ENCODE data around the gene CHRD.
"Not testable (repeated sequence)": the region's sequence is repeated elsewhere in the genome, so short reads cannot be mapped to it uniquely, and the experiment has no call there.

The CHRD gene

DNA sequence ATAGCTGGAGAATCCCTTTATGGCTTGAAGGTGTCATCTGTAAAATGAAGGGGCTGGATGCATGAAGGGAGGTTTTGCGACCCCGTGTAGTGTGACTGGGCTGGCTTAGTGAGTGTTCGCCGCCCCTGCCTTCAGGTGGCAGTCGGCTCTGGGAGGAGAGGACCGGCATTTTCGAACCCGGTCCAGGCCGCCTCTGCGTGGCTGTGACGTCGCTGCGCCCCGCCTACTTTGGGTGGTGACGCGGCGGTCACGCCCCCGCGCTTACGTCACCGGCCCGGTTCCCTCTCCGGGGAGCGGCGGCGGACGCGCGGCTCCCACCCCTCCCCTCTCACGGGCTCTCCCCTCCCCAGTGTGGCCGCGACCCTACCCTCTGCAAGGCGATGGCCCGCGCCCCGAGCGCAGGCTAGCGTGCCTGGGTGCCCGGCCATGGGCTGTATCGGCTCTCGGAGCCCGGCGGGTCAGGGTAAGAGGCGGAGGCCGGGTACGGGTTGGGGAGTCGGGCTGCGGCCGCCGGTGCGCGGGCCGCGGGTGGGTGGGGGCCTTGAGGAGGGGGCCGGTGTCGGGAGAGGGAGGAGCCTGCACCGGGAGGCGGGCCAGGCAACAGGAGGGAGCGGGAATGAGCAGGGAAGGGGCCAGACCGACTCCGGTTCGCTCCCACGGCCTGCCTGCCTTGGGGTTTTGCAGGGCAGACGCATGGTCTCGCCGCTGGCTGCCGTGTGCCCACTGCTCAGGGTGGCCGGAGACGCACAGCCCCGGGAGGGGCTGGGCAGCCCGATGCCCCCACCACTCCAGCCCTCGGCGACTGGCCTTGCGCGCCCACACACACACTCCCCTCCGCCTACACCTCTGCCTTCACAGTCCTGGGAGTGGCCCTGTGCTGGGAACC lies 44.0 kb upstream of the CHRD start:
- H3K4me3 ChIP-seq (ENCODE audit: low read depth, low read length), result peak overlapping the region; percentile 66

DNA sequence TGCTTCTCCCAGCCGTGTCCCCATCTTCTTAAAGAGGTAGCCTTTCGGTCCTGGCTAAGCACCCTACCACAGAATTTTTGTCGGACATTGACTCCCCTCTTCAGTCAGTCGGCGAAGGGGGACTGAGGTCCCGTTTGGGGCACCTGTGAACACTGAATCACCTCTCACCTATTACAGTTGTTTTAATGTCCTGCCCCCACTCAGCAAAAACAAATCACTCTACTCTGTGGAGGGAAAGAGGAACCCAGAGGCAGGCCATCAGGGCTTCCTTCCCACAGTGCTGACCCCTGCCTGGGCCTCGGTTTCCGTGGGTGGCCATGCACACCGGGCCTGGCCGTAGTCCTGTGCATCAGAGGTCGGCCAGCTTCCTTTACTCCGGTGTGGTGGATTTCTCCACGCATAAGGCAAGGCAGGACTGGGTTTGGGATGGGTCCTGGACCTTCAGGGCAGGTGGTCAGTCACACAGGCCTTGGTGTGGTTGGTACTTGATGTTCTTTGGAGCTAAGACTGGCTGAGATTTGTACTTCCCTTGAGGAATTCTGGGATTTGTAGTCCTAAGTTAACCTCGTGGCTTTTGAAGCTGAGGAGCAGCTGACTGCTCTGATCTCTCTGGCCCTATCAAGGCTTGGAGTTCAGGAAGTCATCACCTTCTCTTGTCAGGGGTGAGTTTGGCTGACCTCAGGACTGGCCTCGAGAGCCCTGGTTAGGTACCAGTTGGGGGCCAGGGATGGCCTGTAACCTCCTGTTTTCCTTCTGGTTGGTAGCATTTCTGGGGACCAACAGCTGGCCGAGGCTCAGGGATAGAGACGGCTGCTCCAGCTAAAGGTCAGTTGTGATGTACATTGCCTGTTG lies 43.1 kb upstream of the CHRD start:
- TF ChIP-seq, protein P1, sequence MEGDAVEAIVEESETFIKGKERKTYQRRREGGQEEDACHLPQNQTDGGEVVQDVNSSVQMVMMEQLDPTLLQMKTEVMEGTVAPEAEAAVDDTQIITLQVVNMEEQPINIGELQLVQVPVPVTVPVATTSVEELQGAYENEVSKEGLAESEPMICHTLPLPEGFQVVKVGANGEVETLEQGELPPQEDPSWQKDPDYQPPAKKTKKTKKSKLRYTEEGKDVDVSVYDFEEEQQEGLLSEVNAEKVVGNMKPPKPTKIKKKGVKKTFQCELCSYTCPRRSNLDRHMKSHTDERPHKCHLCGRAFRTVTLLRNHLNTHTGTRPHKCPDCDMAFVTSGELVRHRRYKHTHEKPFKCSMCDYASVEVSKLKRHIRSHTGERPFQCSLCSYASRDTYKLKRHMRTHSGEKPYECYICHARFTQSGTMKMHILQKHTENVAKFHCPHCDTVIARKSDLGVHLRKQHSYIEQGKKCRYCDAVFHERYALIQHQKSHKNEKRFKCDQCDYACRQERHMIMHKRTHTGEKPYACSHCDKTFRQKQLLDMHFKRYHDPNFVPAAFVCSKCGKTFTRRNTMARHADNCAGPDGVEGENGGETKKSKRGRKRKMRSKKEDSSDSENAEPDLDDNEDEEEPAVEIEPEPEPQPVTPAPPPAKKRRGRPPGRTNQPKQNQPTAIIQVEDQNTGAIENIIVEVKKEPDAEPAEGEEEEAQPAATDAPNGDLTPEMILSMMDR (IDR thresholded peaks at IDR 0.05; ENCODE audit: low read depth, low read length), result no peak
- H3K4me3 ChIP-seq (ENCODE audit: low read depth, low read length), result peak overlapping the region; percentile 66

More for the DNA sequence above, 44.0 kb upstream of the CHRD start:
- TF ChIP-seq, protein P1 (IDR thresholded peaks at IDR 0.05; ENCODE audit: low read depth, low read length), result no peak

DNA sequence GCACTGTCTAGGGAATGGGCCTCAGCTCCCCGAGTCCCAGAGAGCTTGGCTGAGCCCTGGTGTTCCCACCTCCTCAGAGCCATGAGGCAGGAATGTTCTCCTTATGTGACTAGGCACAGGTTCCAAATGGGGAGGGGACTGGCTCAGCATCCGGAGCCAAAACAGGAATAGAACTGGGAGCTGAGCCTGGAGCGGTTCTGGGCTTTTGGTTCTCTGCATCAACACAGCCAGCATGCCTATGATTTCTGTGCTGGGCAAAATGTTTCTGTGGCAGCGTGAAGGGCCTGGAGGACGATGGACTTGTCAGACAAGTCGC lies 42.5 kb upstream of the CHRD start, which contains the start of gene FAM131A:
Gene FAM131A, plus strand, starts transcription at position 202 of the 316 bp plus-strand sequence. Its CDS starts 31 bp downstream, at position 233.
- TF ChIP-seq, protein P1 (IDR thresholded peaks at IDR 0.05; ENCODE audit: low read depth, low read length), result no peak
- peak within 1 kb of the TSS; percentile 66 for H3K4me3 ChIP-seq (ENCODE audit: low read depth, low read length)

DNA sequence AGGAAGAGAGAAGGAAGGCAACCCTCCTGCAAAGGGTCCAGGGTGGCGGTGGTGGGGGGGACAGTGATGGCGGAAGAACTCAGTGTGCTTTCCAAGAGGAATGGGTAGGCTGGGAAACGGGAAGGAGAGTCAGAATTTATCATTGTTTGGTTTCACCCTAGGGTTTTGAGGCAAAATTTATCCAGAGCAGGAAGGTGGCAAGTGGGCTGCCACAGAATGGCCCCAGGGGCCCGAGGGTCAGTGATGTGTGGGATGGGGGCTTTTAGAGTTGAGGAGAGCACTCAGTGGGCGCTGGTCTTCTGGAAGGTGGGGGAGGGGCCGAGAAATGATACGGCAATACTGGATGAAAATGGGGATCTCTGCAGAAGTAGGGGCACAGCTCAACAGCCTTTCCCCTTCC lies 41.9 kb upstream of the CHRD start:
- TF ChIP-seq, protein P1 (IDR thresholded peaks at IDR 0.05; ENCODE audit: low read depth, low read length), result no peak
- H3K4me3 ChIP-seq (ENCODE audit: low read depth, low read length), result no peak overlapping the region

DNA sequence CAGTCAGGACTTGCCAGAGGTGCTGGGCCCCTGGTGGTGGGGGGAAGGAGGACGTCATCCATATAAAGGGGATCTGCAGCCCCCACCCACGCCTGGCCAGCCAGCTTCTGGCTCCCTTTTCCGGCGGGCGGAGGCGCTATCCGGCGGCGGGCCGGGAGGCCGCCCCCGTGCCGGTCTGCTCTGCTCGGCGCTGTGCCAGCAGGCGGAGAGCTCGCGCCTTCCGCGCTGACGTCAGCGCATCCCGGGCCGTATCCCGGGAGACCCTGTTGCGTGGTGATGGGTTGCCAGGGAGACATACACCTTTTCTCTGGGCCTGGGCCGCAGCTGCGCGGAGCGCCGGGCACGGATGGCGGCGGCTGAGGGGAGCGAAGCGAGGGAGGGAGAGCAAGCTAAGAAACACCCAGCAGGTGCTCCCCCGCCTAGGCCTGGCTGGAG lies 41.3 kb upstream of the CHRD start:
- H3K4me3 ChIP-seq (ENCODE audit: low read depth, low read length), result no peak overlapping the region
- TF ChIP-seq, protein P1 (IDR thresholded peaks at IDR 0.05; ENCODE audit: low read depth, low read length), result no peak; the same call in 1 of the 2 replicates

DNA sequence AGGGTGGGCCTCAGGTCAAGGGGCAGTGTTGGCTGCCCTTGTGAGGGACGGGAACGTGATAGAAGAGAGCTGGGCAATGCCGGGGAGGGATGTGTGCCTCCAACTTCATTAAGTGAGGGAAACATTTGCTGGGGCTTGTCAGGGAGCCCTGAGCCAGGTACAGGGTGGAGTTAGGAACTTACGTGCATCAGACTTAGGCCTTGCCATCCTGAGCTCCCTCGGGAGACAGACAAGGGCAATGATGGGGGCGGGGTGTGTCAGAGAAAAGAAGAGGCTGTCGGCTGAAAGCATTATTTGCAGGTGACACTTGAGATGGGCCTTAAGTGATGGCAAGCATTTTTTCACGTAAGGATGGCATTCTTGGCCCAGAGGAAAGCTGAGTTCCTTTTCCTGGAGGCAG lies 40.9 kb upstream of the CHRD start:
- TF ChIP-seq, protein P1 (IDR thresholded peaks at IDR 0.05; ENCODE audit: low read depth, low read length), result no peak
- H3K4me3 ChIP-seq (ENCODE audit: low read depth, low read length), result no peak overlapping the region

DNA sequence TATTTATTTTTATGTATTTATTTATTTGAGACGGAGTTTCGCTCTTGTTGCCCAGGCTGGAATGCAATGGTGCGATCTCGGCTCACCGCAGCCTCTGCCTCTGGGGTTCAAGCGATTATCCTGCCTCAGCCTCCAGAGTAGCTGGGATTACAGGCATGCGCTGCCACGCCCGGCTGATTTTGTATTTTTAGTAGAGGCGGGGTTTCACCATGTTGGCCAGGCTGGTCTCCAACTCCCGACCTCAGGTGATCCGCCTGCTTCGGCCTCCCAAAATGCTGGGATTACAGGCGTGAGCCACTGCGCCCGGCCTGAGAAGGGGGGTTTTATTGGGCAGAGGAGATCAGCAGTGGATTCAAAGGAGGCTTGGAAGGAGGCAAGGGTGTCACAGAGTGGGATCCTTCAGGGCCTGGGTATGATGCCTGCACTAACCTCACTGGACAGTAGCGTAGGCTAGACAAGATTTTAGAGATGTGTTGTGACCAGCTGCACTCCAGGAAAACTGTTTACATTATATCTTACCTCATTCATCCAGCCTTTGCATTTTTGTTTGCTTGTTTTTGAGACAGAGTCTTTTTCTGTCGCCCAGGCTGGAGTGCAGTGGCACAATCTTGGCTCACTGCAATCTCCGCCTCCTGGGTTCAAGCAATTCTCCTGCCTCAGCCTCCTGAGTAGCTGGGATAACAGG lies 40.3 kb upstream of the CHRD start:
- not testable (repeated sequence) for H3K4me3 ChIP-seq (ENCODE audit: low read depth, low read length)
